Esophagus squamous epithelium (tissue), 4 donors: ENCODE results near the gene SGSM1.

ENCODE experiments used
- CTCF ChIP-seq, 6 experiments: fragments of 450-650 bp in 4 of 6; fragments of 200-600 bp in 2 of 6; sonication (generic) in 2 of 6; IDR thresholded peaks; one replicate each; pipeline ENCODE4 v1.5.1; 2016 to 2019; ENCODE audit warnings: antibody characterized with exemption in 6 of 6, mild to moderate bottlenecking in 4 of 6, moderate library complexity in 4 of 6
- POLR2A ChIP-seq, 4 donors: fragments of 450-650 bp; IDR thresholded peaks; one replicate each; pipeline ENCODE4 v1.6.1; 2017; ENCODE audit warnings: antibody characterized with exemption in 4 of 4, mild to moderate bottlenecking in 4 of 4, moderate library complexity in 3 of 4

DNA sequence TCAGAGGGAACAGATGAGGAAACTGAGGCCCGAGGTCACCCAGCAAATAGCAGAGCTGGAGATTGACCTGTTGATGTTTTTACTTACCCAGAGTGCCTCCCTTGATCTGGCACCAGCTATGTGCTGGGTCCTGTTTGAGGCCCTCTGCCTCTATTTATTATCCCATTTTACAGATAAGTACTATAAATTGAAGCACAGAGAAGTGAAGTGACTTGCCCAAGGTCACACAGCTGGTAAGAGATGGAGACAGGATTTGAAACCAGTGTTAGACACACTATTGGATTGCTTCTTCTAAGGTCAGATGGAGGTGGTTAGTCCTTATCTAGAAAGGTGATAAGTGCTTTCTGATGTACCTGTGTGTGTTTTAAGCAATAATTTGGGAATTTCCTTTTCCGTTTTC, 13.5 kb downstream of the SGSM1 start:
- TF ChIP-seq CTCF (IDR thresholded peaks at IDR 0.05): no peak
- TF ChIP-seq POLR2A (IDR thresholded peaks at IDR 0.05): no peak
